Right lobe of liver (tissue), 6 donors: ENCODE measurements around the gene SELENOI. TPM values are rescaled to one million over a fixed set of nuclear protein-coding genes. Genes with fewer than 3 reads are reported as not detected.
A peak's percentile ranks its signal among the peaks of the same experiment; 100 is the strongest.

Source experiments
- ATAC-seq, 4 donors: fragments of 200-7000 bp; cut with Tn5 transposase; one replicate each; pipeline ENCODE4 v1.9.1; 2020; ENCODE audit warnings: mild to moderate bottlenecking in 4 of 4, moderate library complexity in 4 of 4
- DNase-seq, 3 donors: peaks; one replicate each; pipeline ENCODE4 v3.0.0-alpha.2; 2020
- H3K27ac ChIP-seq, 3 donors: fragments of 200-600 bp; one replicate each; pipeline ENCODE4 v1.8.0; 2022
- H3K27me3 ChIP-seq, 2 donors: fragments of 200-600 bp; one replicate each; pipeline ENCODE4 v1.8.0; 2022
- H3K36me3 ChIP-seq, 4 donors: fragments of 200-600 bp; sonication (generic) in 1 of 4; one replicate each; pipeline versions ENCODE4 v1.5.1 to v1.8.0; 2017 to 2022; ENCODE audit warnings: control low read depth in 1 of 4
- H3K4me1 ChIP-seq, 4 donors: fragments of 200-600 bp; sonication (generic) in 1 of 4; one replicate each; pipeline versions ENCODE4 v1.5.1 to v1.8.0; 2017 to 2022; ENCODE audit warnings: control low read depth in 1 of 4
- H3K4me3 ChIP-seq, 3 donors: fragments of 200-600 bp; one replicate each; pipeline ENCODE4 v1.8.0; 2022
- H3K9me3 ChIP-seq, 4 donors: fragments of 200-600 bp; sonication (generic) in 1 of 4; one replicate each; pipeline versions ENCODE4 v1.5.1 to v1.8.0; 2017 to 2022; ENCODE audit warnings: control low read depth in 1 of 4
- POLR2A ChIP-seq: fragments of 450-650 bp; IDR thresholded peaks from one replicate; pipeline ENCODE4 v1.6.1; 2017; ENCODE audit warnings: antibody characterized with exemption, mild to moderate bottlenecking
- WGBS: methylation state at CpG from one replicate; pipeline ENCODE4 v1.1.6; 2018; ENCODE audit warnings: low coverage, low lambda C conversion rate; ENCODE audit not compliant: insufficient coverage; ENCODE audit errors: missing lambda C conversion rate; 5-methylcytosine and 5-hydroxymethylcytosine counted together
- intact Hi-C, 2 donors: fragments of 100-400 bp; cut with DNase I; formaldehyde crosslinking; loops; one replicate each; pipeline versions ENCODE4 v1.11.2 to v1.14.1; 2022
- total RNA-seq, 6 experiments: library from RNA; depleted of rRNA in 2 of 6; stranded (reverse); fragments of >200 nt in 2 of 6; fragmentation: NEBNext Ultra II Directional in 3 of 6; extraction: Animal tissue kit (Norgen Biotek cat#: 25700) in 3 of 6; gene quantifications; one replicate each; pipeline versions ENCODE4 v1.1.0 to v1.2.4, GENCODE V29; 2016 to 2023
- TF ChIP-seq, protein P1 (sequence below), 4 donors: fragments of 200-600 bp in 3 of 4; fragments of 450-650 bp in 1 of 4; IDR thresholded peaks; one replicate each; pipeline versions ENCODE4 v1.5.1 to v1.8.0; 2016 to 2022; ENCODE audit warnings: antibody characterized with exemption in 4 of 4, mild to moderate bottlenecking in 2 of 4
- donor health status: DM: no; HTN: yes; CAD: no.
- donor health status: DM: no; HTN: no; CAD: no.
- donor health status: DM: no; HTN: no; CAD: no.
- donor health status: DM: no; HTN: yes; CAD: no.
- donor health status: DM: no; HTN: yes; CAD: no.

The SELENOI gene
- total RNA-seq, 6 experiments from 2014 or later = 24.1 to 39.1 (median 33.7) TPM

DNA sequence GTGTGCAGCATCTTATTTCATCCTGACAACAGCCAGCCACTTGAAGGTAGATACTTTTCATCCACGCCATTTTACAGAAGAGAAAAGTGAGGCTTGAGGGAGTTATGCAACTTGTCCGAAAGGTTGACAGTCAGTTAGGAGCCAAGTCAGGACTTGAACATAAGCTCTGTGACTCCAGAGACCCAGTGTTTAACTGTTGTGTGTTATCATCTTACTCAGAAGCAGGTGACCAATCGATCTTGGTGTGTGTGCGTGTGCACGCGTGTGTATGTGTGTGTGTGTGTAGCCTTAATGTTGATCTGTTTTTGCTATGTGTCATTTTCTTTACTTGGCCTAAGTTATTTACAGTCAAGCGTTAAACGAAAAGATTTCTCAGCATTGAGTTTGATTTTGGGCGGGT is 77.8 kb downstream of the SELENOI start:
- Histone ChIP-seq H3K27ac (no peak overlapping the region), H3K36me3 (no peaks in the 10 kb centered on the region), H3K9me3 (no peaks in the 10 kb centered on the region), H3K27me3 (no peaks in the 10 kb centered on the region), H3K4me1 (no peaks in the 10 kb centered on the region), H3K4me3 (no peak overlapping the region)
- WGBS = 85% methylated on average over 9 of the region's 9 CpGs
- TF ChIP-seq, protein P1, sequence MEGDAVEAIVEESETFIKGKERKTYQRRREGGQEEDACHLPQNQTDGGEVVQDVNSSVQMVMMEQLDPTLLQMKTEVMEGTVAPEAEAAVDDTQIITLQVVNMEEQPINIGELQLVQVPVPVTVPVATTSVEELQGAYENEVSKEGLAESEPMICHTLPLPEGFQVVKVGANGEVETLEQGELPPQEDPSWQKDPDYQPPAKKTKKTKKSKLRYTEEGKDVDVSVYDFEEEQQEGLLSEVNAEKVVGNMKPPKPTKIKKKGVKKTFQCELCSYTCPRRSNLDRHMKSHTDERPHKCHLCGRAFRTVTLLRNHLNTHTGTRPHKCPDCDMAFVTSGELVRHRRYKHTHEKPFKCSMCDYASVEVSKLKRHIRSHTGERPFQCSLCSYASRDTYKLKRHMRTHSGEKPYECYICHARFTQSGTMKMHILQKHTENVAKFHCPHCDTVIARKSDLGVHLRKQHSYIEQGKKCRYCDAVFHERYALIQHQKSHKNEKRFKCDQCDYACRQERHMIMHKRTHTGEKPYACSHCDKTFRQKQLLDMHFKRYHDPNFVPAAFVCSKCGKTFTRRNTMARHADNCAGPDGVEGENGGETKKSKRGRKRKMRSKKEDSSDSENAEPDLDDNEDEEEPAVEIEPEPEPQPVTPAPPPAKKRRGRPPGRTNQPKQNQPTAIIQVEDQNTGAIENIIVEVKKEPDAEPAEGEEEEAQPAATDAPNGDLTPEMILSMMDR (IDR thresholded peaks at IDR 0.05) = no peak
- no peak for TF ChIP-seq POLR2A
- intact Hi-C loops = no loop called here
- DNase-seq = no peak
- no peak for ATAC-seq

DNA sequence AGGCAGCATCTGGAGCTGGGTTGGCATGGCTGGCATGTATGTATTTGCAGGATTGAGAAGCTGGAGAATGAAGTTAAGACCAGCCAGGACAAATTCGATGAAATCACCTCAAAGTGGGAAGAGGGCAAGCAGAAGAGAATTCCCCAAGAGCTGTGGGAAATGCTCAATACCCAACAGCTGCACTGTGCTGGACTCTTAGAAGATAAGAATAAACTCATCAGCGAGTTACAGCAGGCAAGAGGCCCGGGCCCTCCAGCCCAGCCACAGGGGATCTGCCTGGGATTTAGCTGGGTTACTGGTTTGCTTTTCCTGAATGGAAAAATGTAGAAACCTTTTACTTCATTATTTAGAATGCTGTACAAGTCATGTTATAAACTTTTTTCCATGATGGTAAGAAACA is 78.3 kb downstream of the SELENOI start:
- H3K27me3 ChIP-seq = no peaks in the 10 kb centered on the region
- intact Hi-C loops = no loop called here
- no peak overlapping the region for H3K4me3 ChIP-seq
- H3K36me3 ChIP-seq = no peaks in the 10 kb centered on the region
- ATAC-seq (no peak), DNase-seq (no peak)
- no peak overlapping the region for H3K27ac ChIP-seq
- TF ChIP-seq, protein P1 (IDR thresholded peaks at IDR 0.05) = no peak
- TF ChIP-seq POLR2A = no peak
- H3K4me1 ChIP-seq = no peaks in the 10 kb centered on the region
- H3K9me3 ChIP-seq = no peaks in the 10 kb centered on the region
- WGBS = no CpG with 5 or more reads among the region's 3 CpGs

DNA sequence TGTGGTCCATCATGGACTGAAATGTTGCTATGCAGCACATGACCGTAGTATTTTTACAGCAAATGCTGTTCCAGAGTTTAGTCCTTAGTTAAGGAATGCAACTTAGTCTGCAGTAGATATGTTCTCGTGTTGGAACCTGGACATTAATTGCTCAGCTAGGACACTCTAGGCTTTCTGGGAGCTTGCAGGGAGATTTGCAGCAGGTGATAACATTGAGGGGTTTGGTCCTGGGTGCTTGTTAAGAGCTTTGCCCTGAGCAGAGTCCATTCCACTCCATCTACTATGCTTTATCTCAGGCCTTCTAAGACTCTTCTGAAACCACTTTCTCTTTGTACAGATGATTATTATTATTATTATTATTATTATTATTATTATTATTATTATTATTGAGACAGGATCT is 82.9 kb downstream of the SELENOI start:
- Histone ChIP-seq H3K4me1 (no peaks in the 10 kb centered on the region), H3K4me3 (no peak overlapping the region), H3K27me3 (no peaks in the 10 kb centered on the region), H3K9me3 (no peaks in the 10 kb centered on the region), H3K36me3 (no peaks in the 10 kb centered on the region), H3K27ac (no peak overlapping the region)
- intact Hi-C loops = no loop called here
- TF ChIP-seq POLR2A = no peak
- TF ChIP-seq, protein P1 (IDR thresholded peaks at IDR 0.05) = no peak
- no peak for DNase-seq
- WGBS = 77% methylated on average over 2 of the region's 2 CpGs
- ATAC-seq = no peak

DNA sequence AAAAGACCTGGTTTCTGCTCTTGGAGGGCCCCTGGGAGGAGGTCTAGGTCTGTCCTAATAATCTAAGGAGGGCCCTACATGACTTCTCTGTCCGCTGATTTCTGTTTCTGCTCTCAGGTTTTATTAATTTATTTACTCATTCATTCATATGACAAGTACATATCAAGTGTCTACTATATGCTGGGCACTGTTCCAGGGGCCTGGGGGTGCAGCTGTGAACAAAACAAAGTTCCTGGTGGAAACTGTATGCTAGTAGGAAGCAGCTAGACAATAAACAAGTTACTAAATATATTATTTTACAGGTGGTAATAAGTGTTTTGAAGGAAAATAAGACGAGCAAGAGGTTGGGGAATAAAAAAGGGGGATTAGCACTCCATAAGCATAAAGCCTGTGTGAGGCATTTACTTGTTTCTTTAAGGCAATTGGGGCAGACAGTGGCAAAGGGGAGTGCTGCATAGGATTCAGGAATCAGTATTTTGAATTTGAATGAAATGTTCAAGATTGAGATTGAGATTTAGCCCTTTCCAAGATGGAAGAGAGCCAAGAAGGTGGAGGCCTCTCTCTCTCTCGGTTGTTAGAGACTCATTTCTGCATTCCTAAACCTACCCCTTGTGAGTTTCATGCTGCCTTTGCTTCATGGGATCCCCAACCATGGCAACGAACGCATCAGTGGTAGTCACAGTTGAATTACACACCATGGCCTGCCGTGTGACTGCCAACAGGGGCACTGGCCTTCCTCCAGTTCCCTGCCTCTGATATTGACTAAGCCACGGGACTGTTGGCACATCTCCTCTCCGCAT is 84.0 kb downstream of the SELENOI start:
- Histone ChIP-seq H3K36me3 (no peaks in the 10 kb centered on the region), H3K27me3 (no peaks in the 10 kb centered on the region), H3K9me3 (no peaks in the 10 kb centered on the region), H3K4me1 (no peaks in the 10 kb centered on the region), H3K27ac (no peak overlapping the region), H3K4me3 (no peak overlapping the region)
- WGBS = 54% methylated on average over 8 of the region's 8 CpGs
- intact Hi-C loops = no loop called here
- ATAC-seq (peak; percentile 45 to 84 (median 60)), DNase-seq (peak in 2 of 3 donors; percentile 37 to 66)
- TF ChIP-seq, protein P1 (IDR thresholded peaks at IDR 0.05) = no peak
- TF ChIP-seq POLR2A = no peak
